HG03575 (cell line): ENCODE results near the gene GRID2.
"Not testable (repeated sequence)": the region's sequence is repeated elsewhere in the genome, so short reads cannot be mapped to it uniquely, and the experiment has no call there.

Experiments used
- ATAC-seq: cut with Tn5 transposase; IDR thresholded peaks from one replicate; pipeline ENCODE4 v1.9.1; 2021; ENCODE audit not compliant: unreplicated experiment, insufficient number of reproducible peaks, low FRiP score; ENCODE audit errors: extremely low read depth

GRID2 gene

DNA sequence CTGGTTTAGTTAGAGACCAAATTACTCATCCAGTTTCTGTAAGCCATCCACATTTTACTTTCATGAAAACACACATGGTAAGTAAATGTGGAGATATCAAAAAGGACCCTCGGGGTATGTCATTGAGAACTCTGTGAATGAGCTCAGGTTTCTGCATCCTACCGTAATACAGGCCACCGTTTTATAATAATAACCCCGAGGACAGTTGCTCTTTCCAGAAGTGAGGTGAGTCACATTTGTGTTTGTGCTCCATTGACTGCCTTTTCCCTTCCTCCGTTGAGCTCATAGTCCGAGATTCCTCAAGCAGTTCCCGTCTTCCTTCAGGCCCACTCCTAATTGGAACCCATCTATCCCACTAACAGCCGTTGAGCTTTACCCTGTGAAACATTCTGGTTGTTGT is 95.3 kb downstream of the GRID2 start:
- ATAC-seq = no peak

DNA sequence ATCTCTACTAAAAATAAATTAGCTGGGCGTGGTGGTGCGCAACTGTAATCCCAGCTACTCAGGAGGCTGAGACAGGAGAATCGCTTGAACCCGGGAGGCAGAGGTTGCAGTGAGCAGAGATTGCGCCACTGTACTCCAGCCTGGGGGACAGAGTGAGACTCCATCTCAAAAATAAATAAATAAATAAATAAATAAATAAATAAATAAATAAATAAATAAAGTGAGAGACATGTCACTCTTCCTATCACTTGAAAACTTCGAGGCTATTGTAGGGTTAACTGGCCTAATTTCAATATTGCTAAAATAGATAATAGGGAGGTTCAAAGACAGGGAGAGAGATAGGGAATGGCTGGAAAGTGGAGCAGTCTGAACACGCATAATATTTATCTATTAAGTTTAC is 99.8 kb downstream of the GRID2 start:
- ATAC-seq = not testable (repeated sequence)

- ATAC-seq = no peak
Observed at GRCh38 chr4:92406488-92406887, 102.7 kb downstream of the GRID2 start.

- ATAC-seq = no peak
Observed at GRCh38 chr4:92421920-92422319, 118.2 kb downstream of the GRID2 start.

DNA sequence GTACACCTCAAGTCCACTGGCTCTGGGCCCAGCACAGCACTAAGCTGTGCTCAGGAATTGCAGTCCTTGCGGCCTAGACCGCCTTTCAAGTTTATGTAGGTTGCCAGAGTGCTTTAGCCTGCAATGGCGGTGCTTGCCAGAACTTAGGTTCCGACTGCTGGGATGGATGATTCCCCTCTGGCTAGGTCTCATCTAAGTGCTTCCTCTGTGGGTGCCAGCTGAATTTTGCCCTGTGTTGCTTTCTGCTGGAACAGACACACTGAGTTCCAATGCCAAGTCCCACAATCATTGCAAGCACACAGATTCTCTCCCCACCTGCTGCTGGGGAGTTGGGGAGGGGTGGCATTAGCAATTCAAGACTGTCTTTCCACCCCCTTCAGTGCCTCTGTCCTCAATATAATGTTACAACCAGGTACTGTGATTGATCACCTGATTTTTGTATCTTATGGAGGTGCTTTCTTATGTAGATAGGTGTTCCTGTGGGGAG is 129.5 kb downstream of the GRID2 start:
- no peak for ATAC-seq

- not testable (repeated sequence) for ATAC-seq
Observed at GRCh38 chr4:92438722-92439121, 135.0 kb downstream of the GRID2 start.

DNA sequence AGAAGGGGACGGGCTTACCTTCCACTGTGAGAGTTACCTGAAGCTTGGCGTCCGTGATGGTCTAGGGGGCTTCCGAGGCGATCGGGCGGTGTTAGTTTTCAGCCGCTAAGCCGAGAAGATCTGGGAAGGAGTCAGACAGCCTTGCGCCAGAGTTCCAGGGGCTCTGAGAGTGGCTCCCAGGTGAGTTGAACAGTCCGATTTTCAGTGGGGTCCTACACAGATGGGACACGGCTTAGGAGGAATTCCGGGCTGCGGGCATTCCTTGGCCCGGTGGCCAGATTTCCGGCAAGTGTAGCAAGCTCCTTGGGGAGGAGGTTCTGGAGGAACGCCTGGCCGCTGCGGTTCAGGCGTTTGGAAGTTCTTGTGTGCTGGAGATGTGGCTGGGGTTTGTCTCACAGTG is 138.4 kb downstream of the GRID2 start:
- not testable (repeated sequence) for ATAC-seq

- not testable (repeated sequence) for ATAC-seq
Observed at GRCh38 chr4:92444143-92444843, 140.5 kb downstream of the GRID2 start.

GRCh38 chr4:92445127-92445526 is 141.4 kb downstream of the GRID2 start:
- ATAC-seq = no peak

DNA sequence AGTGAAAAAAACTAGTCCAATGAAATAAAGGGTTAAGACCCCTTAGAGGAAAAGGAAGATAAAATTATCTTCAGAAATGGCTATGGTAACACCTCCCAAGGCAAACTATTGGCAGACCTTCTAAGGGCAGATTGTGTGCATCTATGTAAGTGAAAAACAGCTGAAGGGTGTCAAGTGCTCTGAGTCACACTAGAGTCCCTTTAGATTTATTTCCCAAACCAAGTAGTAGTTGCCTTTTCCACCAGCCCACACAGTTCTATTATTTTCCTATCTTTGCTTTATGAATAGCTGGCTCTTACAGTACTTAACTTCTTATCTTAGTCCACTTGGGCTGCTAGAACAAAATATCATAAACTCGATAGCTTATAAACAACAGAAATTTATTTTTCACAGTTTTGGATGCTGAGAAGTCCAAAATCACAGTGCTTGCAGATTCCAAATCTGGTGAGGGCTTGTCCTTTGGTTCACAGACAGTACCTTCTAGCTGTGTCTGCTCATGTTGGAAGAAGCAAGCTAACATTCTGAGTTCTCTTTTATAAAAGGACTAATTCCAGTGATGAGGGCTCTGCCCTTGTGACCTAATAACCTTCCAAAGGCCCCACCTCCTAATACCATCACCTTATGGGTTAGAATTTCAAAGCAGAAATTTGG is 143.6 kb downstream of the GRID2 start:
- ATAC-seq = no peak

- not testable (repeated sequence) for ATAC-seq
Observed at GRCh38 chr4:92448176-92448575, 144.4 kb downstream of the GRID2 start.

- ATAC-seq = no peak
Observed at GRCh38 chr4:92450694-92451093, 146.9 kb downstream of the GRID2 start.

GRCh38 chr4:92451782-92452181 is 148.0 kb downstream of the GRID2 start:
- ATAC-seq = no peak

GRCh38 chr4:92452383-92452782 is 148.6 kb downstream of the GRID2 start:
- not testable (repeated sequence) for ATAC-seq

DNA sequence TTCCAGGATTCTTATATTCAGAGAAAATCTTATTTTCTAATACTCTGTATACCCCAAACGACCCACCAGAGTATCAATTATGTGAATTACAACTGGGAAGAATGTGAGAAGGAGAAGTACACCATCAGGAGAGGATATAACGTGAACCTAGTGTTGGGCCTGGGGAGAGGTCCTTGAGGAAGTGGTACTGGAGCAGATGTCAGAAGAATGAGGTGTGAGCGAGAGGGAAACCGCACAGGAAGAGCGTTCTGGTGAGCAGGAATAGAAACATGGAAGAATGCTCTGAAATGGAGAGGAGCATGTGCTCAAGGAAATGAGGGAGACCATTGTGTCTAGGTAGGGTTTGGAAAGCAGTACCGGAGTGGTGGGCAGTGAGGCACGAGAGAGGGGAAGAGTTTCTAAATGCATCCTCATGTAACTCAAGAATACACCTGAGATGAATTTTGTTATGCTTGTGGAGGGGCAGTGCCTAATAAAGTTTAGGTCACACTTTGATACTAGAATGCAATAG is 151.6 kb downstream of the GRID2 start:
- no peak for ATAC-seq

- no peak for ATAC-seq
Observed at GRCh38 chr4:92455951-92456350, 152.2 kb downstream of the GRID2 start.

DNA sequence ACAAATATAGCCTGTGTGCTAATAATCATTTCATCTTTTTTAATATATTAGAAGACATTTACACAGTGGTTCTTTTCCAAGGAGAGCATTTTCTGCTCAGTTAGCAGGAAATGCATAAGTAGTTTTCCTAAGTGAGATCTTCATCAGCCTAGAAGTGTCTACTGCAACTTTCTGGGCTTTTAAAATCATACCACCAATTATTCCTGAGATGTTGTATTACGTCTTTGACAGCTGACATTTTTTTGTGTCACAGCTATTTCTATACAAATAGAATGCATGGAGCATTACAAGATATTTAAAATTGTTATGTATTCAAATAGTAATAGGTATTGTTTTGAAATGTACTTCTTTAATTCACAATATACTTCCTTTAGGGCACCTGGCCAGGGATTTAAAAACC is 158.0 kb downstream of the GRID2 start:
- no peak for ATAC-seq

- no peak for ATAC-seq
Observed at GRCh38 chr4:92477298-92477697, 173.5 kb downstream of the GRID2 start.

DNA sequence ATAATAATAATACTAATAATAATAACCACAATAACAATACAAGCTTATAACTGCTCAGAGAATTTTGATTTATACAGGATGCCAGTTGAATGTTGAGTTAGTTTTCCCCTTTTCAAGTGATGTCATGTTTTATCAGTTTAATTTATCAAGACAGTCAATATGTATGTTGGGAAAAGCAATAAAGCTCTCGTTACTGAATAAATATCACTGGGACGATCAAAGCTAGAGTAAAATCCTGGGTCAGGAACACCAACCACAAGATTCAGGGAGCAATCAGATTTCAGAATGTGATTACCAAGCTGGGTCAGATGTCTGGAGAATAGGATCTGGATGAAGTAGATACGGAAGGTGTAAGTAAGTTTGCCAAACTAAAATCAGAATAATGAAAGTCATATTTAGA is 179.6 kb downstream of the GRID2 start:
- no peak for ATAC-seq

GRCh38 chr4:92488496-92488895 is 184.7 kb downstream of the GRID2 start:
- no peak for ATAC-seq
